ENCODE measurements around the gene WDR18. TPM values are rescaled to one million over a fixed set of nuclear protein-coding genes. Genes with fewer than 3 reads are reported as not detected.

Gene WDR18
- total RNA-seq, 4 donors from 2014 or later, result 15.2 to 73.5 (median 46.8) TPM

DNA sequence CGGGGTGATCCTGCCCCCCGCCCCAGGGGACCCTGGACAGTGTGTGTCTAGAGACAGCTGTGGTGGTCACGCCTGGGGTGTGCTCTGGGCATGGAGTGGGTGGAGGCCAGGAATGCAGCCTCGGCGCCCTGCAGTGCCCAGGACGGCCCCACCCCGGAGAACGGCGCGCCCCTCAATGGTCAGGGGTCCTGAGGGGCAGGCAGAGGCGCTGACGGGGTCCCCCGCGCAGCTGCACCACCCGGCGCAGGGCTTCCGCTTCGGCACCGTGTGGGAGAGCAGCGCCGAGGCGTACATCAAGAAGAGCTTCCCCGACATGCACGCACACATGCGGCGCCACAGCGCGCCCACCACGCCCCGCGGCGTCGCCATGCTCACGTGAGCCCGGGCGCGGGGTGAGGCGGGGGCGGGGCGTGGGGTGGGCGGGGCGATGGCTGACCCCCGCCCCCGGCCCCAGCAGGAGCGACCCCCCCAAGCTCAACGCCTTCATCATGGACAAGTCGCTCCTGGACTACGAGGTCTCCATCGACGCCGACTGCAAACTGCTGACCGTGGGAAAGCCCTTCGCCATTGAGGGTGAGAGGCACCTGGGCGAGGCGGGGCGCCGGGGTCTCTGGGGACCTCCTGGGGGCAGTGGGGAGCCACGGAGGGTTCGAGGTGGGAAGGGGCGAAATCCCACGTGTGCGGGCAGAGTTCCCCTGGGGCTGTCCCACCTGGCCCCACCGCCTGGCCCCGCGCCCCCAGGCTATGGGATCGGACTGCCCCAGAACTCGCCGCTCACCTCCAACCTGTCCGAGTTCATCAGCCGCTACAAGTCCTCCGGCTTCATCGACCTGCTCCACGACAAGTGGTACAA lies 23.5 kb downstream of the WDR18 start:
- peaks cover 31 to 40% of the 10 kb centered on the region in 2 donors for H3K36me3 ChIP-seq
- TF ChIP-seq CTCF (IDR thresholded peaks at IDR 0.05), result no peak
- TF ChIP-seq POLR2A (IDR thresholded peaks at IDR 0.05), result no peak
- no peaks in the 10 kb centered on the region for H3K27me3 ChIP-seq
- H3K27ac ChIP-seq, result no peak overlapping the region
- 94 to 95% methylated on average over 25 to 64 of the region's 73 CpGs for WGBS, 2 donors
- H3K9me3 ChIP-seq, result no peaks in the 10 kb centered on the region
- intact Hi-C loops (cut with DNase I), result no loop called here
- DNase-seq, result no peak
- H3K4me3 ChIP-seq (replicated peaks in 1 of 3), result no peak overlapping the region
- H3K4me1 ChIP-seq, result no peaks in the 10 kb centered on the region

GRCh38 chr19:1008268-1009040 lies 24.3 kb downstream of the WDR18 start:
- intact Hi-C loops (cut with DNase I), result no loop called here
- H3K9me3 ChIP-seq, result no peaks in the 10 kb centered on the region
- no peak overlapping the region for H3K27ac ChIP-seq
- H3K36me3 ChIP-seq, result peaks cover 36 to 42% of the 10 kb centered on the region in 2 donors
- WGBS, 2 donors, result 95 to 96% methylated on average over 31 to 39 of the region's 45 CpGs
- no peak overlapping the region for H3K4me3 ChIP-seq (replicated peaks in 1 of 3)
- TF ChIP-seq POLR2A (IDR thresholded peaks at IDR 0.05), result no peak
- no peak for TF ChIP-seq CTCF (IDR thresholded peaks at IDR 0.05)
- no peak for DNase-seq
- no peaks in the 10 kb centered on the region for H3K27me3 ChIP-seq
- no peaks in the 10 kb centered on the region for H3K4me1 ChIP-seq

GRCh38 chr19:1009041-1009980 lies 25.2 kb downstream of the WDR18 start:
- H3K27me3 ChIP-seq, result no peaks in the 10 kb centered on the region
- intact Hi-C loops (cut with DNase I), result no loop called here
- no peak overlapping the region for H3K4me3 ChIP-seq (replicated peaks in 1 of 3)
- H3K4me1 ChIP-seq, result no peaks in the 10 kb centered on the region
- peaks cover 41 to 42% of the 10 kb centered on the region in 2 donors for H3K36me3 ChIP-seq
- no peak for DNase-seq
- H3K9me3 ChIP-seq, result no peaks in the 10 kb centered on the region
- 81 to 86% methylated on average over 54 to 58 of the region's 92 CpGs for WGBS, 2 donors
- no peak overlapping the region for H3K27ac ChIP-seq
- TF ChIP-seq POLR2A (IDR thresholded peaks at IDR 0.05) (no peak), CTCF (IDR thresholded peaks at IDR 0.05) (no peak)

DNA sequence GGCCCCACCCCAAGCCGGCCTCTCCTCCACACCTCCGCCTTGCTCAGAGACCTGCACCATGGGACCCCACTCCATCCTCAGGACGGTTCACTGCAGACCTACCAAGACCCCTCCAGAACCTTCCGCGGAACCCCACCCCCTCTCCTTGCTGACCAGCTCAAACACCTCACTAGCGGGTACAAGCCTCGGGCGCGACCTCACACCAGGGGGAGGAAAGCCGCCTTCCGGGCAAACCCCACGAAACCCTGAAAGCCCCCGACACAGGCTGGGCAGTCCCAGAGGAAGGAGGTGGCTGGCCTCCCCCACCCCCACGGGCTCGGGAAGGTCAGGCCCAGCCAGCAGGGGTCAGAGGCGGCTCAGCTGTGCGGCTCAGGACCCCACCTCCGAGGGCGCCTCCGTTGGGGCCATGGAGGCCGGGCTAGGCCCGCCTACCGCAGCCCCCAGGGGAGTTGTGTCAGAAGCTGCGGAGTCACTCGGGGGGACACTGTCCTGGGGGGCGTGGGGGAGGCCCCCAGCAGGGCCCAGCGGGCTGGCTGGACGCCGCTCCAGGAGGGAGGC lies 25.9 kb downstream of the WDR18 start:
- intact Hi-C loops (cut with DNase I), result no loop called here
- H3K36me3 ChIP-seq, result peaks cover 41 to 42% of the 10 kb centered on the region in 2 donors
- no peak overlapping the region for H3K27ac ChIP-seq
- H3K4me3 ChIP-seq (replicated peaks in 1 of 3), result no peak overlapping the region
- H3K9me3 ChIP-seq, result no peaks in the 10 kb centered on the region
- DNase-seq, result no peak
- no peaks in the 10 kb centered on the region for H3K27me3 ChIP-seq
- TF ChIP-seq CTCF (IDR thresholded peaks at IDR 0.05), result no peak
- TF ChIP-seq POLR2A (IDR thresholded peaks at IDR 0.05), result no peak
- 92 to 94% methylated on average over 17 to 18 of the region's 29 CpGs for WGBS, 2 donors
- H3K4me1 ChIP-seq, result no peaks in the 10 kb centered on the region

Data from thyroid gland (tissue), 4 donors.